ENCODE data around the gene BACH2.

- no peak for TF ChIP-seq CTCF (IDR thresholded peaks at IDR 0.05)
- TF ChIP-seq EP300 (IDR thresholded peaks at IDR 0.05), result no peak
These were observed 262.8 kb downstream of the BACH2 start for GRCh38 chr6:90033746-90034271.
